ENCODE measurements around the gene MPP2.

MPP2 gene

DNA sequence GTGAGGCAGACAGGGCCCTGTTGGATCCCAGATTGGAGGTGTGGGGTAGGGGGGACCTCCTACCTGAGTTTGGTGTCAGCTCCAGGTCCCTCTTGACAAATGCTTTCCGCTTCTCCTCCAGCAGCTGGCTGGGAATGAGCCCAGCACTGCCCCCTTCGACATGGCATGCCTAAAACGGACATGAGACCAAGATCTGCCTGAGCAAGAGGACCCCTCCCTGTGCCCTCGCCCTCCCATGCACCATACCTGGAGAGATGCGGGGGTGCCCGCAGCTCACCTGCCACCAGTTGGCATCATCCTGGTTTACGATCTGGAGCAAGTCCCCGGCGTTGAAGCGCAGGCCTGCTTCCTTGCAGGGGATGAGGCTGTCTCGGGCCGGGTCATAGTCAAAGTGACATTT is 26.2 kb downstream of the MPP2 start:
- no peak for TF ChIP-seq CTCF (IDR thresholded peaks at IDR 0.05; ENCODE audit: insufficient read depth, low read depth, low read length, missing control alignments)
- H3K4me3 ChIP-seq (ENCODE audit: low read depth, low read length) = no peak overlapping the region
- no peak for DNase-seq (ENCODE audit: low read depth)

- peak; percentile 79 for TF ChIP-seq CTCF (IDR thresholded peaks at IDR 0.05; ENCODE audit: insufficient read depth, low read depth, low read length, missing control alignments)
- H3K4me3 ChIP-seq (ENCODE audit: low read depth, low read length) = no peak overlapping the region
- DNase-seq (ENCODE audit: low read depth) = peak; percentile 42
Measured at GRCh38 chr17:43880420-43880991, 26.8 kb downstream of the MPP2 start.

- DNase-seq (ENCODE audit: low read depth) = no peak
- no peak for TF ChIP-seq CTCF (IDR thresholded peaks at IDR 0.05; ENCODE audit: insufficient read depth, low read depth, low read length, missing control alignments)
- no peak overlapping the region for H3K4me3 ChIP-seq (ENCODE audit: low read depth, low read length)
Measured at GRCh38 chr17:43879723-43880419, 27.5 kb downstream of the MPP2 start.

DNA sequence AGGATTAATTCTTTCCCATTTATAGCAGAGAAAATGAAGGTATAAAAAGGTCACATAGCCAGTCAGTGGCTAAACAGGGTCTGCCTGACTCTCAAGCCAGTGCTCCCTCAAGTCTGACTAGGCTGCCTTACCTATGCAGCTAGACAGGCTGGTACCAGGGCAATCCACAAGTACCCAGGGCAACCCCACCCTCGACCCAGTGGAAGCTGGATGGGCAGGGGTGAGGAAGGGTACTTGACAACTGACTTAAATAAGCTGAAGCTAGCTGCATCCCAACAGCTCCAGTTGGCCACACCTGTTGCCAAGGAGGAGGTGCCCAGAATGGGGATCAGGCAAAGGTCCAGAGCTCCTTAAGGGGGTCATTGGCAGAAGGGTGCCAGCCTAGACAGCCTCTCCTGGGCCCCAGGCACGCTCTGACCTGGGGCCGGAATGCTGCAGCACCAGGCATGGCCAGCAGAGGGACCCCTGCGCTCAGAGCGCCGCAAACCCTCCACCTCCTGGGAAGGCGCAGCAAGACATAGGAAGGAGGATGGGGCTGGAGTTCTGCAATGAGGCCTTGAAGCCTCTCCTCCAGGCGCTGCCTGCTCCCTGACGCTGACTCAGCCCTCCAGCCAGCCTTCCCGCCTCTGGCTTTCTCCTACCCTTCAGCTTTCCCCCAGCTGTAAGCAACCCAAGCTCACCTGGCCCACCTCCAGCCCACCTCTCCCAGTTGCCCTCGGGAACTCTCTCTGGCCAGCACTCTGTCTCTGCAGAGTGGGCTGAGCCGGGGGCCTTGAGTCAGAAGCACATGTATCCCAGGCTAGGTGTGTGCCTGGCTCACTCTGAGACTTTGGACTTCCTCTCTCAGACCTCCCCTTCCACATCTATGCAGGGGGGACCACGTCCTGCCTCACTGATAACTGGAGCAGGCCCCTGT is 28.8 kb downstream of the MPP2 start:
- no peak overlapping the region for H3K4me3 ChIP-seq (ENCODE audit: low read depth, low read length)
- TF ChIP-seq CTCF (IDR thresholded peaks at IDR 0.05; ENCODE audit: insufficient read depth, low read depth, low read length, missing control alignments) = peak; percentile 98
- peak; percentile 57 for DNase-seq (ENCODE audit: low read depth)

DNA sequence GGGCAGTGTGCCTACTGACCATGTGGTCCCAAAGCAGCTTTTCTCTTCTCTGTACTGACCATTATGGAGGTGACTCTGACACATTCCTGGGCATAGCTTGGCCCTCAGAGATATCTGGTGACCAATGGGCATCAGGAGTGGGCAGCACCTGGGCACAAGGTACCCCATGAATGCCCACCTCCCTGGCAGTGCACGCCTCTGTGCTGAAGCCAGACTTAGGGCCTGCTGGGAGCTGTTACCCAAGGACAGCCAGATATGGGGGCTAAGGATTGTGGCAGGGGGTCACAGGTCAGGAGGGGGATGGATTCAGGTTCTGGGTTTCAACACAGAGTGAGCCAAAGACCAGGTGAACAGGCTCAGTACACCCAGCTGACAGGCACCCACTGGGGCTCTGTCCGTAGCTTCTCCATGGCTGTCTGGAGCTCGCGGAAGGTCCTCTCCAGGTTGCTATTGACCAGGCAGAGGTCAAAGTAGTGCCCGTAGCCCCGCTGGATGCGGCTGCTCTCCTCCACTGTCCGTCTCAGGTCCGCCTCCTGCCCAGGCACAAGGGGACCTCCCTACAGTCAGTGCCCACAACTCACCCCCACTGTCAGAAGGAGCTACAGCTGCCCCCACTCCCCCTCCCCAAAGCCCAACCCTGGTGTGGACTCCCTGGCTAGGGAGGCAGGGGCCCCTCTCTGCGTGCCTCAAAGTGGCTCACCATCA is 29.7 kb downstream of the MPP2 start:
- no peak for DNase-seq (ENCODE audit: low read depth)
- no peak for TF ChIP-seq CTCF (IDR thresholded peaks at IDR 0.05; ENCODE audit: insufficient read depth, low read depth, low read length, missing control alignments)
- H3K4me3 ChIP-seq (ENCODE audit: low read depth, low read length) = no peak overlapping the region

DNA sequence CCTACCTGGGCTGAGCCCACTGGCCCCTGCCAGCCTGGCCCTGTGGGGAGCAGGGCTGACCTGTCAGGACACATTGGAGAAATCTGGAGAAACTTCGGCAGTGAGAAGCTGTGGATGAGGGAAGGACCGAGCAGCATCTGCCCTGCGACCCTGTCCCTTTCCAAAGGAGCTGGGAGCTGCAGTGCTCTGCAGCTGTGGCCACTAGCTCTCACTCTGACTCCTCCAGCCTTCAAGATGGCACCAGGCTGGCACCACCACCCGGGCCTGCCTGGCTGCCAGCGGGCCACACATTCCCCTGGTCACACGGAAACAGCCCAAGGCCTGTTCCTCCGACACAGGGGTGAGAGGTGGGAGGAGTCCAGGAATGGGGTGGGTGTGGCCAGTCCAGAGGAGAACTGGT is 30.3 kb downstream of the MPP2 start:
- no peak for TF ChIP-seq CTCF (IDR thresholded peaks at IDR 0.05; ENCODE audit: insufficient read depth, low read depth, low read length, missing control alignments)
- DNase-seq (ENCODE audit: low read depth) = no peak
- H3K4me3 ChIP-seq (ENCODE audit: low read depth, low read length) = no peak overlapping the region
